Panc1 (cell line): ENCODE data around the gene TTC28. TPM values are rescaled to one million over a fixed set of nuclear protein-coding genes. Genes with fewer than 3 reads are reported as not detected.

Experiments used
- ATAC-seq: fragments of 200-7000 bp; cut with Tn5 transposase; 2 replicates; pipeline ENCODE4 v1.9.1; 2020; ENCODE audit warnings: mild to moderate bottlenecking, moderate library complexity
- BruUV-seq: library from RNA; stranded (reverse); fragments of 400-500 nt; replicated peaks from 2 replicates; lab custom pipeline; 2021; lab: Mats Ljungman, UMichigan
- CTCF ChIA-PET: fragments of 300-600 bp; sonication (Branson Sonifier 250); formaldehyde crosslinking; loops from one replicate; lab custom pipeline; 2022; ENCODE audit warnings: antibody characterized with exemption; lab: Charles Lee
- POLR2A ChIA-PET: fragments of 300-600 bp; sonication (Branson Sonifier 250); formaldehyde crosslinking; loops from one replicate; lab custom pipeline; 2022; ENCODE audit warnings: antibody characterized with exemption; lab: Charles Lee
- DNase-seq: peaks from one replicate; pipeline ENCODE4 v3.0.0-alpha.2; 2010; ENCODE audit warnings: low read depth, low spot score
- H3K27ac ChIP-seq: 2 replicates; pipeline ENCODE4 v1.5.1; 2011; ENCODE audit warnings: mild to moderate bottlenecking, low read length, inconsistent platforms
- H3K27me3 ChIP-seq: fragments of 200-500 bp; sonication (Bioruptor generic); 2 replicates; pipeline ENCODE4 v1.6.0; 2014; ENCODE audit warnings: low read length, inconsistent platforms; ENCODE audit not compliant: control insufficient read depth, insufficient read depth
- H3K36me3 ChIP-seq: fragments of 200-500 bp; sonication (Bioruptor generic); 2 replicates; pipeline ENCODE4 v1.5.1; 2014; ENCODE audit warnings: inconsistent platforms, mild to moderate bottlenecking, low read length, moderate library complexity; ENCODE audit not compliant: control insufficient read depth, insufficient read depth
- H3K4me1 ChIP-seq: 2 replicates; pipeline ENCODE4 v1.5.1; 2011; ENCODE audit warnings: inconsistent platforms, mild to moderate bottlenecking, low read length, moderate library complexity; ENCODE audit not compliant: control insufficient read depth, insufficient read depth
- H3K4me3 ChIP-seq, 2 experiments: 2 replicates each; pipeline ENCODE4 v1.5.1; 2011 to 2012; ENCODE audit warnings: low read depth in 2 of 2, low read length in 2 of 2, mild to moderate bottlenecking in 2 of 2, inconsistent platforms in 1 of 2, moderate library complexity in 1 of 2
- H3K9me3 ChIP-seq: fragments of 200-500 bp; sonication (Bioruptor generic); 2 replicates; pipeline ENCODE4 v1.5.1; 2014; ENCODE audit warnings: low read depth, mild to moderate bottlenecking, inconsistent platforms, low read length, moderate library complexity; ENCODE audit not compliant: control insufficient read depth, insufficient read depth
- POLR2AphosphoS5 ChIP-seq: IDR thresholded peaks from 2 replicates; pipeline ENCODE4 v1.6.1; 2012; ENCODE audit warnings: mild to moderate bottlenecking, low read depth, low read length, moderate library complexity
- SIN3A ChIP-seq: IDR thresholded peaks from 2 replicates; pipeline ENCODE4 v1.6.1; 2012; ENCODE audit warnings: low read depth, mild to moderate bottlenecking, low read length, moderate library complexity, borderline replicate concordance; ENCODE audit not compliant: insufficient read depth
- TCF7L2 ChIP-seq: IDR thresholded peaks from 2 replicates; pipeline ENCODE4 v1.6.1; 2011; ENCODE audit warnings: mild to moderate bottlenecking, low read depth, low read length, inconsistent platforms
- in situ Hi-C: cut with HindIII; loops from 2 replicates; pipeline ENCODE4 v1.10.0; 2016; ENCODE audit warnings: low sequenced_read_pairs, low pct_unique_long_range_greater_than_20kb
- intact Hi-C: fragments of 100-400 bp; cut with micrococcal nuclease; formaldehyde crosslinking; loops from one replicate; pipeline ENCODE4 v1.10.0; 2022; ENCODE audit not compliant: unreplicated experiment
- total RNA-seq: library from RNA; stranded (reverse); gene quantifications from one replicate; pipeline ENCODE4 v1.2.1, GENCODE V29; 2021; ENCODE audit not compliant: unreplicated experiment
- TF ChIP-seq, protein P1 (sequence below), 2 experiments: IDR thresholded peaks; 2 replicates each; pipeline ENCODE4 v1.6.1; 2011 to 2012; ENCODE audit warnings: low read depth in 2 of 2, control low read depth in 1 of 2, low read length in 1 of 2, mild to moderate bottlenecking in 1 of 2, moderate library complexity in 1 of 2; ENCODE audit not compliant: insufficient read depth in 1 of 2
- TF ChIP-seq, protein P2 (sequence below): fragments of 450-650 bp; IDR thresholded peaks from 2 replicates; pipeline ENCODE4 v1.5.1; 2017; ENCODE audit warnings: mild to moderate bottlenecking

The TTC28 gene
- total RNA-seq, 1 experiment from 2014 or later, result 24.8 TPM

DNA sequence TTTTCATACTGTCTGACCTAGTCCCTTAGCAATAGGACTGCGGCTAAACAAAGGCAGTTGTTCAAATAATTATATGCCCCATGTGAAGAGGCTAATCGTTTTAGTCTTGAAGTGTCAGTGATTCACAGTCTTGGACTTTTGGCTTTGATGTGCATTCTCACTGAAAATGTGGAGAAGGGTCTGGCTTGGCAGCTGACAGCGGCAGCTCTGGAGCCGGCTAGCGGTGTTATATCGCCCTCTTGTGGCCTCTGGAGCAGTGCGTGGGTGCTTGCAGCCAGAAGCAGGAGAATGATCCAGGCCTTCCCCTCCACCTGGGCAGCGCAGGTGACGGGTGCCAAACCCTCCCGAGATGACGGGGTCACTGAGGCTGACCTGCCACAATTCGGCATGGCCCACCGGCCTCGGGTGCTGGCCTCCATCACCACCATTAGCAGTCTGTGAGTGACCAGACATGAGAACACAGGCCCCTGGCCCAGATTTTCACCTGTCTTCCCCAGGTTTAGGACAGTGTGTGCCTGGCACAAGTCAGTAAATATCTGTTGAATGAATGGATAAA lies 670.3 kb downstream of the TTC28 start:
- no peaks in the 10 kb centered on the region for H3K9me3 ChIP-seq
- in situ Hi-C loops (no loop called here), intact Hi-C loops (loop anchor here (5.0 kb wide), 1 partner anchor 122 kb away; no protein-coding TSS in a partner anchor)
- DNase-seq (peak; percentile 39), ATAC-seq (peak; percentile 97)
- no TSS peak for BruUV-seq
- ChIA-PET CTCF (no interaction called here), POLR2A (no interaction called here)
- no peaks in the 10 kb centered on the region for H3K27me3 ChIP-seq
- no peaks in the 10 kb centered on the region; the same call in 1 of the 2 replicates for H3K4me1 ChIP-seq
- TF ChIP-seq SIN3A, result no peak
- TF ChIP-seq, protein P1, sequence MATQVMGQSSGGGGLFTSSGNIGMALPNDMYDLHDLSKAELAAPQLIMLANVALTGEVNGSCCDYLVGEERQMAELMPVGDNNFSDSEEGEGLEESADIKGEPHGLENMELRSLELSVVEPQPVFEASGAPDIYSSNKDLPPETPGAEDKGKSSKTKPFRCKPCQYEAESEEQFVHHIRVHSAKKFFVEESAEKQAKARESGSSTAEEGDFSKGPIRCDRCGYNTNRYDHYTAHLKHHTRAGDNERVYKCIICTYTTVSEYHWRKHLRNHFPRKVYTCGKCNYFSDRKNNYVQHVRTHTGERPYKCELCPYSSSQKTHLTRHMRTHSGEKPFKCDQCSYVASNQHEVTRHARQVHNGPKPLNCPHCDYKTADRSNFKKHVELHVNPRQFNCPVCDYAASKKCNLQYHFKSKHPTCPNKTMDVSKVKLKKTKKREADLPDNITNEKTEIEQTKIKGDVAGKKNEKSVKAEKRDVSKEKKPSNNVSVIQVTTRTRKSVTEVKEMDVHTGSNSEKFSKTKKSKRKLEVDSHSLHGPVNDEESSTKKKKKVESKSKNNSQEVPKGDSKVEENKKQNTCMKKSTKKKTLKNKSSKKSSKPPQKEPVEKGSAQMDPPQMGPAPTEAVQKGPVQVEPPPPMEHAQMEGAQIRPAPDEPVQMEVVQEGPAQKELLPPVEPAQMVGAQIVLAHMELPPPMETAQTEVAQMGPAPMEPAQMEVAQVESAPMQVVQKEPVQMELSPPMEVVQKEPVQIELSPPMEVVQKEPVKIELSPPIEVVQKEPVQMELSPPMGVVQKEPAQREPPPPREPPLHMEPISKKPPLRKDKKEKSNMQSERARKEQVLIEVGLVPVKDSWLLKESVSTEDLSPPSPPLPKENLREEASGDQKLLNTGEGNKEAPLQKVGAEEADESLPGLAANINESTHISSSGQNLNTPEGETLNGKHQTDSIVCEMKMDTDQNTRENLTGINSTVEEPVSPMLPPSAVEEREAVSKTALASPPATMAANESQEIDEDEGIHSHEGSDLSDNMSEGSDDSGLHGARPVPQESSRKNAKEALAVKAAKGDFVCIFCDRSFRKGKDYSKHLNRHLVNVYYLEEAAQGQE (IDR thresholded peaks at IDR 0.05; ENCODE audit: insufficient read depth in 1 of 2, low read depth in 2 of 2, low read length in 1 of 2), result no peak
- TF ChIP-seq, protein P2, sequence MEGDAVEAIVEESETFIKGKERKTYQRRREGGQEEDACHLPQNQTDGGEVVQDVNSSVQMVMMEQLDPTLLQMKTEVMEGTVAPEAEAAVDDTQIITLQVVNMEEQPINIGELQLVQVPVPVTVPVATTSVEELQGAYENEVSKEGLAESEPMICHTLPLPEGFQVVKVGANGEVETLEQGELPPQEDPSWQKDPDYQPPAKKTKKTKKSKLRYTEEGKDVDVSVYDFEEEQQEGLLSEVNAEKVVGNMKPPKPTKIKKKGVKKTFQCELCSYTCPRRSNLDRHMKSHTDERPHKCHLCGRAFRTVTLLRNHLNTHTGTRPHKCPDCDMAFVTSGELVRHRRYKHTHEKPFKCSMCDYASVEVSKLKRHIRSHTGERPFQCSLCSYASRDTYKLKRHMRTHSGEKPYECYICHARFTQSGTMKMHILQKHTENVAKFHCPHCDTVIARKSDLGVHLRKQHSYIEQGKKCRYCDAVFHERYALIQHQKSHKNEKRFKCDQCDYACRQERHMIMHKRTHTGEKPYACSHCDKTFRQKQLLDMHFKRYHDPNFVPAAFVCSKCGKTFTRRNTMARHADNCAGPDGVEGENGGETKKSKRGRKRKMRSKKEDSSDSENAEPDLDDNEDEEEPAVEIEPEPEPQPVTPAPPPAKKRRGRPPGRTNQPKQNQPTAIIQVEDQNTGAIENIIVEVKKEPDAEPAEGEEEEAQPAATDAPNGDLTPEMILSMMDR, result peak; percentile 93
- no peak overlapping the region for H3K4me3 ChIP-seq
- H3K36me3 ChIP-seq, result no peaks in the 10 kb centered on the region
- H3K27ac ChIP-seq, result no peak overlapping the region

DNA sequence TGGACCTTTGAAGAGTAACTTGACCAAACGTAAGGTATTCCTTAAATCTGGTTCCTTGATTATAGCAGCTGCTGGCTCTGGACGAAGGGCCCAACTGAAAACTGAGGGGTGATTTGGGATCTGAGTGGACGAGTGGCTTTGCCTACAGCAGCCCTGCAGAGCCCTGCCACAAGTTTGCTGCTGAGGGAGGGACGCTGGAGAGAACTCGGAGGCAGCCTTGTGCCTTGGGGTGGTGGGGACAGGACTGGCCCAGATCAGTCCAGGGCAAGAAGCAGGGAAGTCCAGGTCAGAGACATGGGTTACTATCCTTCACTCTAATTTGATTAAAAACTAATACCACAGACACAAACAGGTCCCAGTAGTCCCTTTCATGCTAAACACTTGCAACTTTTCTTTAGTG lies 671.0 kb downstream of the TTC28 start:
- Histone ChIP-seq H3K27ac (no peak overlapping the region), H3K36me3 (no peaks in the 10 kb centered on the region), H3K9me3 (no peaks in the 10 kb centered on the region), H3K27me3 (no peaks in the 10 kb centered on the region), H3K4me1 (no peaks in the 10 kb centered on the region; the same call in 1 of the 2 replicates), H3K4me3 (no peak overlapping the region)
- ChIA-PET POLR2A (no interaction called here), CTCF (no interaction called here)
- intact Hi-C loops (loop anchor here (5.0 kb wide), 1 partner anchor 121 kb away; no protein-coding TSS in a partner anchor), in situ Hi-C loops (no loop called here)
- TF ChIP-seq, protein P1 (IDR thresholded peaks at IDR 0.05; ENCODE audit: insufficient read depth in 1 of 2, low read depth in 2 of 2, low read length in 1 of 2), result no peak
- no peak for TF ChIP-seq POLR2AphosphoS5
- TF ChIP-seq, protein P2, result no peak
- TF ChIP-seq TCF7L2, result no peak
- no peak for TF ChIP-seq SIN3A
- ATAC-seq, result no peak
- DNase-seq, result no peak
- BruUV-seq, result no TSS peak
